Skin epidermis (tissue), 12 donors: ENCODE measurements around the gene HDAC11.
"Not testable (repeated sequence)": the region's sequence is repeated elsewhere in the genome, so short reads cannot be mapped to it uniquely, and the experiment has no call there.

Experiments used
- H3K27ac ChIP-seq, 21 experiments: fragments of 200-600 bp; sonication (generic) in 11 of 21; one replicate each; pipeline ENCODE4 v1.5.0; 2020; ENCODE audit warnings: mild to moderate bottlenecking in 3 of 21, inconsistent platforms in 2 of 21, moderate library complexity in 2 of 21
- H3K4me3 ChIP-seq, 7 experiments: fragments of 200-600 bp; sonication (generic) in 2 of 7; one replicate each; pipeline ENCODE4 v1.5.0; 2020; ENCODE audit warnings: inconsistent platforms in 2 of 7, mild to moderate bottlenecking in 2 of 7, moderate library complexity in 1 of 7

HDAC11 gene

DNA sequence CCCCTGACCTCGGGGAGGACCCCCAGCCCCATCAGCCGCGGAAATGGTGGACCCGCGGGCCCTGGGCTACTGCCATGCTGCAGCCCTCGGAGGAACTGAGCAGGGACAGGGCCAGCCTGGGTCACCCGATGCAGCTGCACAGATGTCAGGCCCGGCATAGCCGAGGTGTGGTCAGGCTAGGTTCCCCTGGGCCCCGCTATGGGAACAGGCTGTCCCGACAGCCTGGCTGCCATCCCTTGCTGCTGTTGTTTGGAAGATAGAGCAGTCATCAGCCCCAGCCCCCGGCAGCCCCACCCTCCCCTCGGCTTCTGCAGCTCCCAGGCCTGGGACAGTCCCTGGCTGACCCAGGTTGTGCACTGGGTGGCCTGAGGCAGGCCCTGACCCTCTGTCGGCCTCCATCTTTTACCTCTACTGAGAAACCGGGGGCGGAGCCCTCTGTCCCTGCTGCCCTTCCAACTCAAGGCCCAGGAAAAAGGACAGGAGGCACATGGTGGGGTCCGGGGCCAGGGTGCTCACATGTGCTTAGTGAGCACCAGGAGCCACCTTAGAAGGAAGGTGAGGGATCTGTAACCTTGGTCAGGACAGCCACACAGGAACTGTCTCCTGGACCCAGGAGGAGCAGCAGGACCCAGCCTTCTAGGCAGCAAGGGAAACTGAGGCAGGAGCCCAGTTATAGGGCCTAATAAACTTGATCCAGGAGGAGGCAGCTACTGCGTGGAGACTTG, 37.3 kb downstream of the HDAC11 start:
- H3K27ac ChIP-seq, result peak overlapping the region in 10 of 21 experiments; percentile 19 to 77 (median 57)
- no peak overlapping the region for H3K4me3 ChIP-seq

DNA sequence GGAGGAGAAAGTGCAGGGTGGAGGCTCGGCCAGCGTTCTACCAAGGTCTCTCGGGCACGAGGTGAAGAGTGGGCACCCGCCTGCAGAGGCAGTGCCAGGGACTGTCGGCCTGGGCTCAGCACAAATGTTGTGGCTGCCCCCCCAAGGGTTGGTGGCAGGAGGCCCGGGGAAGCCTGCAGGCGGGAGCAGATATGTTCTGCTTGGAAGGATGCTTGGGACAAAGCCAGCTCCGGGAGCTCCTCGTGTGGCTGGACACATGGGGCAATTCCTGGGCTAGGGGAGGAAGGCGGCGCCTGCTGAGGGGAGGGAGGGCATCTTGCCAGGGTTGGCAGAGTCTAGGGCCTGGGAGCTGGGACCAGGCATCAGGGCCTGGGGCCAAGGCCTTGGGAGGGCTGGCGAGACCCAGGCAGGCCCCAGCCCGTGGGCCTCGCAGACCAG, 38.4 kb downstream of the HDAC11 start:
- H3K27ac ChIP-seq, result peak overlapping the region in 15 of 21 experiments; percentile 12 to 84 (median 59)
- no peak overlapping the region for H3K4me3 ChIP-seq

DNA sequence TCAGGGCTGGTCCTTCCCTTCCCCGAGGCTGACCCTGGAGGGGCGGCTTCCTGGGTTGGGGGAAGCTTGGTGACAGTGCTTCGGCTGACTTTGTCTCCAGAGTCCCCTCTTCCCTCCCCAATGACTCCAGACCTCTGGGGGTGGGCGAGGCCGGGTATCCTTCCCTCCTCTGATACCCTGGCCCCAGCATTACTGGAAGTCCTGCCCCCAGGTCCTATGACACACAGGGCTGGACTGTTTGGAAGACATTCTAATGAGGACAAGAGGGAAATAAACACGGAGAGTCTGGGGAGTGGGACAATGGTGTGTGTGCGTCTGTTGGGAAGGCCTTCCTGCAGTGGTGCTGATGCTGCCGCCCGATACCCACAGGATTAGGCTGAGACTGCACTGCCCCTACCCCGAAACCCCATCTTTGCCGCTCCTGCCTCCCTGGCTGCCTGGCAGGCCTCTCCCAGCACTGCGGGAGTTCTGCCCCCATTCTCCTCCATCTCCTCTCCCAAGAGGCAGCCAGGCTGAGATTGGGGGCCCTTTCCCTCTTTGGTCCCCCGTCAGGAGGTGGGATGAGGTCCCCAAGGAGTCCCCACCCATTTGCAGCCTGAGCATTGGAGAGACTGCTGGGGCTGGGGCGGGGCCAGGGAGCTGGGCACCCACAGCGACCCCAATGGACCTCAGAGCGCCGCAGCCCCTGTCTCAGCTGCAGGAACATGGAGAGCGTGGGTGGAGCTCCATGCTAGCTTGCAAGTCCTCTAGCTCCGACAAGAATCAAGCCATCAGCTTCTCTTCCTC, 39.1 kb downstream of the HDAC11 start:
- Histone ChIP-seq H3K27ac (peak overlapping the region in 16 of 21 experiments; percentile 12 to 84 (median 56)), H3K4me3 (no peak overlapping the region)

DNA sequence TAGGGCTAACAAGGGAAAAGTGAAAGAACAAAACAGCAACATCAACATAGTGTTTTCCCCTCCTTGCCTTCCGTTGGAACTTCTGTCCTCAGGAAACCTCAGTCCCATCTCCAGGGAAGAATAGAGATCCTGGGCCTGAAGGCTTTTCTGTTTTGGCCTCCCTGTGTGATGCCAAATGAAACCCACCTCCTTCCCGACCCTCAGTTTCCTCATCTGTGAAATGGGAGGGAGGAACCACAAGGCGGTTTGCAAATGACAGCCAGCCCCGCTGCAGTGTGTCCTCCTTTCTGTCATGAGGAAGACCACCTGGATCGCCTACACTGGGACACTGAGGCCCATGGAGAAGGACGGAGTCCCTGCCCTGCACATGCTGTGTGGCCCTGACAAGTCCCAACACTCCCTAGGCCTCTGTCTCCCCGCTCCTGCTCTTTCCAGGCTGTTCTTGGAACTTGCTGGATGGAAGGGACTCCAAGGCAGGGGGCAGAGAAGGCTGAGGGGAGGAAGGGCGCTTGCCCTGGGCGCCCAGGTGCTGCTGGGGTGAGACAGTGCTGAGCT, 40.3 kb downstream of the HDAC11 start:
- Histone ChIP-seq H3K27ac (peak overlapping the region in 6 of 21 experiments; percentile 53 to 84 (median 62)), H3K4me3 (no peak overlapping the region)

DNA sequence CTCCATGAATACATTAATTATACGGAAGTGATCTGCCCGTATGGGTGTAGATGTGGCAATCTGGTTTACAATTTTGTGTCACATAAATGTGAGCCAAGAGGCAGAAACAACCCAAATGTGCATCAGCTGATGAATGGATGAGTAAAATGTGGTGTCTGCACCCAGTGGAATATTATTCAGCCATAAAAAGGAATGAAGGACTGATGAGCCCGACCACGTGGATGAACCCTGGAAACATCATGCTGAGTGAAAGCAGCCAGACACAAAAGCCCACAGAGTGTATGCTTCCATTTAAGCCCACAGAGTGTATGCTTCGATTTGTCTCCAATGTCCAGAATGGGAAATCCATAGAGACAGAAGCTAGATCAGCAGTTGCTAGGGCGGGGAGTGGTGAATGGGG, 41.2 kb downstream of the HDAC11 start:
- Histone ChIP-seq H3K27ac (no peak overlapping the region), H3K4me3 (no peak overlapping the region)

DNA sequence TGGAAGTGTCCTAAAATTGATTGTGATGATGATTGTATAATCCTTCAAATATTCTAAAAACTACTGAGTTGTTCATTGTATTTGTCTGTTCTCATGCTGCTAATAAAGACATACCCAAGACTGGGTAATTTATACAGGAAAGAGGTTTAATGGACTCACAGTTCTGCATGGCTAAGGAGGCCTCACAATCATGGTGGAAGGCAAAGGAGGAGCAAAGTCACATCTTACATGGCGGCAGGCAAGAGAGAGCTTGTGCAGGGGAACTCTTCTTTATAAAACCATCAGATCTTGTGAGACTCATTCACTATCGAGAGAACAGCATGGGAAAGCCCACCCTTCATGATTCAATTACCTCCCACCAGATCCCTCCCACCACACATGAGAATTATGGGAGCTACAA, 41.6 kb downstream of the HDAC11 start:
- H3K4me3 ChIP-seq, H3K27ac ChIP-seq: not testable (repeated sequence)

DNA sequence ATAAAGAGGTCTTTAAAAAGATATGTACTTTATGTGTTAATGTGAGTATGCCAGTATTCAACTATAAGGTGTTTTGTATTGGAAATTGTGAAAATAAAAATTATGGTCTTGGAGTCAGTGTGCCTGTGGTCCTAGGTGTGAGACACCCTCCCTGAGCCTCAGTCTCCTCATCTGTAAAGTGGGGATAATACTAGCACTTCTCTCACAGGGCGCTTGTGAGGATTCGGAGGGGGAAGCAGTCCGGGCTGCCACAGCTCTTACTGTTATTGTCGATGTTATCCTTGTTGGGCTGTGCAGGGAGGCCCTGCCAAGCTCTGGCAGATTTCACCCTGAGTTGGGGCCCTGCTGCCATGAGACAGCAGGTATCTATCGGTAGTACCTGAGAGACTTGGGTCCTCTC, 42.1 kb downstream of the HDAC11 start:
- H3K27ac ChIP-seq, result no peak overlapping the region

DNA sequence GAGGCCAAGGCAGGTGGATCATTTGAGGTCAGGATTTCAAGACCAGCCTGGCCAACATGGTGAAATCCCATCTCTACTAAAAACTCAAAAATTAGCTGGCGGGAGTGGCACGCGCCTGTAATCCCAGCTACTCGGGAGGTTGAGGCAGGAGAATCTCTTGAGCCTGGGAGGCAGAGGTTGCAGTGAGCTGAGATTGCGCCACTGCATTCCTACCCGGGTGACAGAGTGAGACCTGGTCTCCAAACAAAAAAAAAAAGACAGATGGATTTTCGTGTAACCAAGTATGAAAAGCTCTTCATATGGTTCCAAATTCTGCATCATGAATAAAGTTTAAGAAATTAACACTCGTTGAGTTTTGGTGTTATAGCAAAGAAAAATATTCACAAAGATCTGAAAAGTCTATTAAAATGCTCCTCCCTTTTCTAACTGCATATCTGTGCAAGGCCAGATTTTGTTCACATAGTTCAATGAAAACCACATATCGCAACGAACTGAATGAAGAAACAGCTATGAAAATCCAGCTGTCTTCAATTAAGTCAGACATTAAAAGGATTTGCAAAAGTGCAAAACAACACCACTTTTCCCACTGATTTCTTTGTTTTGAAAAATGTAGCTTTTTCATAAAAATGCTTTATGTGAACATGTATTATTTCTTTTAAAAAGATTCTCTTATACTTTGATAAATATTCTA, 45.0 kb downstream of the HDAC11 start:
- Histone ChIP-seq H3K27ac (peak overlapping the region in 13 of 21 experiments; percentile 21 to 92 (median 70)), H3K4me3 (no peak overlapping the region)

More for the DNA sequence above, 42.1 kb downstream of the HDAC11 start:
- no peak overlapping the region for H3K4me3 ChIP-seq

DNA sequence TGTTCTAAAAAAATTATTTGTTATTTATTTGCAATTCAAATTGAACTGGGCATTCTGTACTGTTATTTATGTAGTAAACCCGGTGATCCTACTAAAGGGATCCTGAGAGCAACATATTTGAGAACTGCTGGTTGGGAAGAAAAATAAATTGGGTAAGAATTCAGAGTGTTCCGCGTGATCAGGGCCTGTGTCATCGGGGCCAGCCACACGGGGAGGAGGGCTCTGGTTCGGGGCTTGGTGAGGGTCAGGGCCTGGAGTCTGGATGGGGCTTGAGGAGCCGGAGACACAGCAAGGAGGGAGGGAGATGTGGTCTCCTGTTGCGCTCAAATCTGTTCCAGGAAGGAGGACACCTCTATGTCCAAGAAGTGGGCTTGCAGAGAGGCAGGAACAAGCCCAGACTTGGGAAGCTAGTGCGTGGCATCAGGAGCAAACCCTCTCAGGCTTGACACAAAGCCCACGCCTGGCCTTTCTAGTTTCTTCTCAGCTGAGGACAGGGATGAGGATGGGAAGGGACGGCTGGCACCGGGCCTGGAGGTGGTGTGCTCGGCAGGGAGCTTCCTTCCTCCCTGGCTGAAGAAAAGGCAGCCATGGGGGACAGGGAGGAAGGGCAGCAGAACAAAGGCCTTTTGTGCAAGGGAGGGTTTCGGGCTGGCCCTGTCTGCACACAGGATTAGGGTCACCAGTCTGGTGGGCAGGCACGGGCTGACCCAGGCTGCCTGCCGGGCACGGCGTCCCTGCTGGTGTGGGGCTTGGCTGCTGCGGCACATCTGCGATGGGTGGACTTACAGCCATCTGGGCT, 45.9 kb downstream of the HDAC11 start:
- Histone ChIP-seq H3K27ac (peak overlapping the region in 20 of 21 experiments; percentile 18 to 92 (median 70)), H3K4me3 (no peak overlapping the region)

DNA sequence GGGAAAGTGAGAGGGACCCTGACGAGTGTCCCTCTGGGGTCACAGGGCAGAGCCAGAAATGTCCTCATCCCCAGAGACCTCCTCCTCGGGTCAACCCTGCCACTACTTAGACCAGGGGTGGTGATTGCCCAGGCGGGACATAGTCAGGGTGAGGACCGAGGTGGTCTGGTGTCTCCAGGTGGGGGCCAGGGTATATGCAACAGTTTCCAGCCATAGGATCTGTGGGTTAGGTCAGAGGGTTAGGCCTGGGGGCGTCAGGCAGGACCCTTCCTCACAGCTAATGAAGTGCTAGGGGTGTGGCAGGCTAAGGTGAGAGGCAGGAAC, 46.5 kb downstream of the HDAC11 start:
- H3K4me3 ChIP-seq, result no peak overlapping the region
- H3K27ac ChIP-seq, result peak overlapping the region in 20 of 21 experiments; percentile 18 to 92 (median 70)

DNA sequence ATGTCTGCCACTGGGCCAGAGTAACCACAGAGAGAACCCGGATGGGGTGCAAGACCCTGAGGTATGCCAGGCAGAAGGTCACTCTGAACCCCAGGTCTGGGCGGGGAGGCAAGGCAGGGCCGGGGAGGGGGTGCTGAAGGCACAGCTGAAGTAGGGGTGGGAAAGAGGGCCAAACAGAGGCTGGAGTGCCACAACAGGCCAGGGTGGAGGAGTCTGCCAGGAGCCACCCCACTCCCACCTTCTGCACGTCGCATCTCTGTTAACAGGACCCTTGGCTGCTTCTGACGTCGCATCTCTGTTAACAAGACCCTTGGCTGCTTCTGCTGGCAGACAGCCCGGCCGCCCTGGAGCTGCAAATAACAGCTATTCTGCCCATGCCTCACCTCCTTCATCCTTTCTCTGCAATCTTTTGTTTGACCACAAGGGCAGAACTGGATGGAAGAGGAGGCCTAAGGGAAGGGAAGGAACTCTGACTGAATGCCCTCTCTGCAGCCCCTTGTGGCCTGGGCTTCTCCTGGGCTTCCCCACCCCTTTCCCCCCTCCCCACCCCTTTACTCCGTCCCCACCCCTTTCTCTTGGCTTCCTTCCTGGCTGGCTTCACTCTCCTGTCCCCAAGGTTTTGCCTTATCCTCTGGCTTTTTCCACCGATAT, 48.2 kb downstream of the HDAC11 start:
- H3K4me3 ChIP-seq, result no peak overlapping the region
- peak overlapping the region in 4 of 21 experiments; percentile 34 to 72 (median 48) for H3K27ac ChIP-seq

DNA sequence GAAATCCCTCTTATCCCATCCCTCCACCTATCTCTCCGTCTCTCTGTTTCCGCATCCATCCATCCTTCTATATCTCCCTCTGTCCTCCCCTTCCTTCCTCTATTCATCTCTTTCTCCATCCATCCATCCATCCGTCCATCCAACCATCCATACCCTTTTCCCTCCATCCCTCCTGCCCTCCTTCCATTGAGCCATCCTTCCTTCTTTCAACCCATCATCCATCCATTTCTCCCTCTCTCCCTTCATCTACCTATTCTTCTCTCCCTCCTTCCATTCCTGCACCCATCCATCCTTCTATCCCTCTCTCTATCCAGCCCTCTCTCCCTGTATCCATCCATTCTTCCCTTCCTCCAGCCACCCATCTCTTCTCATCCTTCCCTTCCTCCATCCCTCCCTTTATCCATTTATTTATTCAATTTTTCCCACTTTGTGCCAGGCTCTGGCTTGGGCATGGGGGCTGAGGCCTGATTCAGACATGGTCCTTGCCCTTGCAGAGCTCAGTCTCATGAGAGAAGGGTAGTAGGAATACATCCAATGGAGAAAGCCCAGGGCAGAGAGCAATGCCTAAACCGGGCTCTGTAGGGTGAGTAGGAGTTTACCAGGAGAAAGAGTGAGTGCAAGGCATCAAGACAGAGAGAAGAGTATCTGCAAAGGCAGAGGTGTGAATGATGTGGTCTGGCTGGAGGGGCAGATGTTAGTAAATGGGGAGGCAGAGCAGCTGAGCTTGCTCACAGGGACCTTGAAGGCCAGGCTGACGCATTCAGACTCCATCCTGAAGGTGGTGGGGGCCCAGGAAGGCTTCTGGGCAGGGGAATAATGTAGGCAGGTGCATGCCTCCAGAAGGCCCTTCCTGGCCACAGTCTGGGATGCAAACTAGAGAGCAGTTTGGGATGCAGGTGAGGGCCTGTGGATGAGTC, 49.3 kb downstream of the HDAC11 start:
- Histone ChIP-seq H3K4me3 (no peak overlapping the region), H3K27ac (peak overlapping the region in 4 of 21 experiments; percentile 29 to 74 (median 32))

DNA sequence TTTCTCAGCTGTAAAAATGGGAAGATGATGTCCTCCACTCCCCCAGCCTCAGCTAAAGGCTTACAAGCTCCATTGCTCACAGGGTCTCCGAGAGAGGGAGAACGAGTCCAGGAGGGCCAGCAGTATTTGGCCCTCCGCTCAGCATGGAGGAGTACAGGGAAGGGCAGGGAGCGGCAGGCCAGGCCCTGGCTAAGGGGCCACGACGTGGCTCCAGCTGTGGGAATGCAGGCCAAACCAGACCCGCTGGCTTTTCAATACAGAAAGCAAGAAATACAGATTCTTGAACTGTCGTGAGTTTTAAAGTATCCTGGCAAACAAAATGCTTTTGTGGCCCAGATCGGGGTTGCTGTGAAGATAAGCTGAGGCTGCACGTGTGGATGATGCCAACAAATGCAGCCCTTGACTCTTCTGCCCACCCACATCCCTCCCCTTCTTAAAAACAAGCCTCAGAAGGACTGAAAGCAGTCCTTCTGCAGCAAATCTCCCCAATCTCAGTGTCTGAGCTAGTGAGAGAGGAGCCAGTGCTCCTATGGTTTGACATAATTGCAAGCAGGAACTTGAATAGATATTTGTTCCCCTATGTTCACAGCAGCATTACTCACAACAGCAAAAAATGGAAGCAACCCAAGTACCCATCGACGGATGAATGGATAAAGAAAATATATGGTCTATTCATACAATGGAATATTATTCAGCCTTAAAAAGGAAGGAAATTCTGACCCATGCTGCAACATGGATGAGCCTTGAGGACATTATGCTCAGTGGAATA, 50.3 kb downstream of the HDAC11 start:
- Histone ChIP-seq H3K27ac (peak overlapping the region in 4 of 21 experiments; percentile 10 to 74 (median 30)), H3K4me3 (no peak overlapping the region)

DNA sequence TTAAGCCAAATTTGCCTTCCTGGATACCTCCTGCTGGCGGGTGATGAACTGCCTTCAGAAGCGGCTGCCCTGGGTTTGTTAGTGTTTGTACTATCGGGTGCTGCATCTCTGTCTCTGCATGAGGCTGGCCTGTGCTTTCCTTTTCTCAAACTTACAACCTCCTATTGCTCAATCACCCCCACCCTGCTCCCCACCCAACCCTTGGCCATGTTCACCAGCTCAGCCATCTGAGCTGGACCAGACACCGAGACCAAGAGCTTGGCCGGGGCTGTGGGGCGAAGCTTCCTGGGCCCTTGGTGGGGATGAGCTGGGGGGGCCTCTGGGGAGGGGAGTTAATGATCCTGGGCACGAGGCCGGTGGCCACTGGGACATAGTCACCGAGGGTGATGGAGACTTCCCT, 52.0 kb downstream of the HDAC11 start:
- Histone ChIP-seq H3K27ac (peak overlapping the region in 6 of 21 experiments; percentile 5 to 74 (median 50)), H3K4me3 (no peak overlapping the region)

DNA sequence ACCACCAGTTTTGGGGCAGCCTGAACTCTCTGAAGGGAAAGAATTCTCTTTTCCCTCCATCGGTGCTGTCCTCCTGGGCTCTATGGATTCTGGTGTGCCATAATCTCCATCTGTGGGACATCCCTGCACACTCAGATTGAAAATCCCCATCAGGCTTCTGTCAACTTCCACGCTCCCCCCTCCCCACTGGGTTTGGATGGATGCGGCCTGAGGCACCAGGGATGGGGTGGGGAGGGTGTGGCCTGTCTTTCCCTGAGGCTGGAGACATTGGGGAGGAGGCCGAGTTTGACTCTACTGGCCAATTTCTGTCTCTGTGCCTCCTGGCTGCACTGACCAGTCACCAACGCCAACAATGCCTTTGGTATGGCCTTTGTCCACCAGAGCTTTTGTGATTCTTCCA, 52.5 kb downstream of the HDAC11 start:
- Histone ChIP-seq H3K27ac (peak overlapping the region in 6 of 21 experiments; percentile 43 to 74 (median 61)), H3K4me3 (no peak overlapping the region)

DNA sequence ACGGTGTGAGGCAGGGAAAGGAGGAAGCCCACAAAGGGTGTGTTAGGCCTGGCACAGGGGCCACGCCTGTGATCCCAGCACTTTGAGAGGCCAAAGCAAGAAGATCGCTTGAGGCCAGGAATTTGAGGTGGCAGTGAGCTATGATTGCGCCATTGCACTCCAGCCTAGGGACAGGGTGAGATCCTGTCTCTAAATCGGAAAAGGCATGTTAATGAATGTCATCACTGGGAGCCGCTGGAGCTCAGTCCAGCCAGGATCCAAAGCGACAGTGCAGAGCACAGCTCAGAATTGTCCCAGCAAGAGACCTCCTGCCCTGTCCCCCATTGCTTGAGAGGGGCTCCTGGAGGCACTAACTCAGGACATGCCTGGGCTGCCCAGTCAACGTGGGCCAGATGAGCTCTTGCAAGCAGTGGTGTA, 53.8 kb downstream of the HDAC11 start:
- Histone ChIP-seq H3K27ac (peak overlapping the region in 7 of 21 experiments; percentile 12 to 74 (median 43)), H3K4me3 (no peak overlapping the region)

DNA sequence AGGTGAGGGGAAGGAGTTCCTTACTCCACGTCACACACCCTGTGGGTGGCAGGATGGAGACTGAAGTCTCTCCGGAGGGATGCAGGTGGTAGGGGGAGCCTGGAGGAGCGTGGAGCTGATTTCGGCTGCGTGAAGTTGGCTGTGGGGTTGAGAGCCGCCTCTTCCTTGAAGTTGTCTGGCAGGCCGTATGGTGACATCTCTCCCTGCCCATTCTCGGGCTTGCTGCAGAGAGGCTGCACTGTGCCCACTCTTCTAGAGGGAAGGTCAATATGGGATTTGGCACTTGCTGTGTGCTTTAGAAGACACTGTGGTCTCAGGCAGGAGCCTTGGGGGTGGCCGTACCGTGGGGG, 55.4 kb downstream of the HDAC11 start:
- H3K27ac ChIP-seq, result peak overlapping the region in 9 of 21 experiments; percentile 5 to 80 (median 58)
- H3K4me3 ChIP-seq, result no peak overlapping the region
